GM23248 (cell line): ENCODE measurements around the gene MACROD2.

Source experiments
- EZH2 ChIP-seq: fragments of 200-600 bp; sonication (generic); IDR thresholded peaks from 2 replicates; pipeline ENCODE4 v1.6.1; 2018; ENCODE audit warnings: antibody characterized with exemption, mild to moderate bottlenecking; ENCODE audit not compliant: insufficient read depth, poor library complexity, severe bottlenecking
- EZH2phosphoT487 ChIP-seq: fragments of 200-600 bp; sonication (generic); IDR thresholded peaks from 2 replicates; pipeline ENCODE4 v1.6.1; 2018; ENCODE audit warnings: antibody characterized with exemption, moderate library complexity, mild to moderate bottlenecking, low read depth; ENCODE audit not compliant: insufficient read depth

- TF ChIP-seq EZH2 = no peak
- TF ChIP-seq EZH2phosphoT487 = no peak
These were observed 1936.6 kb downstream of the MACROD2 start for GRCh38 chr20:15931897-15932296.
